Retinal pigment epithelial cell (primary cell): ENCODE results near the gene SLC2A8.

Experiments
- DNase-seq: peaks from one replicate; pipeline ENCODE4 v3.0.0-alpha.2; 2010; ENCODE audit warnings: low read depth
- H3K4me3 ChIP-seq: 2 replicates; pipeline ENCODE4 v1.5.1; 2011; ENCODE audit warnings: mild to moderate bottlenecking, low read length, control low read depth, moderate library complexity
- TF ChIP-seq, protein P1 (sequence below): conservative IDR thresholded peaks from 2 replicates; pipeline ENCODE4 v1.5.1; 2011; ENCODE audit warnings: low read depth, low read length, control low read depth, inconsistent platforms

SLC2A8 gene

DNA sequence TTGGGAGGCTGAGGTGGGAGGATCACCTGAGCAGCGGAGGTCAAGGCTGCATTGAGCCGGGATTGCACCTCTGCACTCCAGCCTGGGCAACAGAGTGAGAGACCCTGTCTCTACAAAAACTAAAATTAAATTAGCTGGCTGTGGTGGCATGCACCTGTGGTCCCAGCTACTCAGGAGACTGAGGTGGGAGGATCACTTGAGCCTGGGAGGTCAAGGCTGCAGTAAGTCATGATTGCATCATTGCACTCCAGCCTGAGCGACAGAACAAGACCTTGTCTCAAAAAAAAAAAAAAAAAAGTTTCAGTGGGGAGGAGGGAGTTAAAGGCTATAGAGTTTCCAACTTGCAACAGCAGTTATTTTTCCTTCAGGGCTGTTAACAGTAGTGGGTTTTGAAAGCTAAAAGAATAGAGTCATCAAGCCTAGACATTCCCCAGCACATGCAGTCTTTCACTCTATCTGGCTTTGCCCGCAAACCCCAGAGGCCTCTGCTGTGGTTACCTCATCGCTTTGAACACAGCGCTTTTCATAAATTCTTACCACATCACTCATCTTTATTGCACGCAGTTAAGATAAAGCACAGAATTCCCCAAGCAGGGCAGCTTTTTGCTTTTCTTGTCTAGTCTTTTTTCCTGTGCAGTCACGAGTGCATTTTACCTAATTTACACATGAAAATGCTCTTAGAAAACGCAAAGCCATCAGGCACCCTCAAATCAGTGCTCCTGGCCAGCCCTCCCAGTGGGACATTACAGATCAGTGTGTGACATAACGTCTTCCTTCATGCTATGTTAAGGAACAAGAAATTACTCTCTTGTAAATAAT, 8.7 kb upstream of the SLC2A8 start:
- peak; percentile 55 for DNase-seq
- H3K4me3 ChIP-seq, result no peak overlapping the region
- TF ChIP-seq, protein P1, sequence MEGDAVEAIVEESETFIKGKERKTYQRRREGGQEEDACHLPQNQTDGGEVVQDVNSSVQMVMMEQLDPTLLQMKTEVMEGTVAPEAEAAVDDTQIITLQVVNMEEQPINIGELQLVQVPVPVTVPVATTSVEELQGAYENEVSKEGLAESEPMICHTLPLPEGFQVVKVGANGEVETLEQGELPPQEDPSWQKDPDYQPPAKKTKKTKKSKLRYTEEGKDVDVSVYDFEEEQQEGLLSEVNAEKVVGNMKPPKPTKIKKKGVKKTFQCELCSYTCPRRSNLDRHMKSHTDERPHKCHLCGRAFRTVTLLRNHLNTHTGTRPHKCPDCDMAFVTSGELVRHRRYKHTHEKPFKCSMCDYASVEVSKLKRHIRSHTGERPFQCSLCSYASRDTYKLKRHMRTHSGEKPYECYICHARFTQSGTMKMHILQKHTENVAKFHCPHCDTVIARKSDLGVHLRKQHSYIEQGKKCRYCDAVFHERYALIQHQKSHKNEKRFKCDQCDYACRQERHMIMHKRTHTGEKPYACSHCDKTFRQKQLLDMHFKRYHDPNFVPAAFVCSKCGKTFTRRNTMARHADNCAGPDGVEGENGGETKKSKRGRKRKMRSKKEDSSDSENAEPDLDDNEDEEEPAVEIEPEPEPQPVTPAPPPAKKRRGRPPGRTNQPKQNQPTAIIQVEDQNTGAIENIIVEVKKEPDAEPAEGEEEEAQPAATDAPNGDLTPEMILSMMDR, result no peak

DNA sequence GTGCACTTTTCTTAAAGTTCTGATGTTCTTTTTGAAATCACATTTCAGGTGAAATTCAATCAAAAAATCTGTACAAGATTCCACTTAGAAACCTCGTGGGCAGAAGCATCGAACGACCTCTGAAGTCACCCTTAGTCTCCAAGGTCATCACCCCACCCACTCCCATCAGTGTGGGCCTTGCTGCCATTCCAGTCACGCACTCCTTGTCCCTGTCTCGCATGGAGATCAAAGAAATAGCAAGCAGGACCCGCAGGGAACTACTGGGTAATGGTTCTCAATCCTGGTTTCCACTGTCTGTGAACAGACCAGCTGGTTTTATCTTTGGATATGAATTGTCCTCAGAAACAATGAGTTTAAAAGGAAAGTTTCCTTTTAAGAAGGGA, 8.1 kb upstream of the SLC2A8 start:
- H3K4me3 ChIP-seq, result no peak overlapping the region
- DNase-seq, result no peak
- TF ChIP-seq, protein P1, result no peak

DNA sequence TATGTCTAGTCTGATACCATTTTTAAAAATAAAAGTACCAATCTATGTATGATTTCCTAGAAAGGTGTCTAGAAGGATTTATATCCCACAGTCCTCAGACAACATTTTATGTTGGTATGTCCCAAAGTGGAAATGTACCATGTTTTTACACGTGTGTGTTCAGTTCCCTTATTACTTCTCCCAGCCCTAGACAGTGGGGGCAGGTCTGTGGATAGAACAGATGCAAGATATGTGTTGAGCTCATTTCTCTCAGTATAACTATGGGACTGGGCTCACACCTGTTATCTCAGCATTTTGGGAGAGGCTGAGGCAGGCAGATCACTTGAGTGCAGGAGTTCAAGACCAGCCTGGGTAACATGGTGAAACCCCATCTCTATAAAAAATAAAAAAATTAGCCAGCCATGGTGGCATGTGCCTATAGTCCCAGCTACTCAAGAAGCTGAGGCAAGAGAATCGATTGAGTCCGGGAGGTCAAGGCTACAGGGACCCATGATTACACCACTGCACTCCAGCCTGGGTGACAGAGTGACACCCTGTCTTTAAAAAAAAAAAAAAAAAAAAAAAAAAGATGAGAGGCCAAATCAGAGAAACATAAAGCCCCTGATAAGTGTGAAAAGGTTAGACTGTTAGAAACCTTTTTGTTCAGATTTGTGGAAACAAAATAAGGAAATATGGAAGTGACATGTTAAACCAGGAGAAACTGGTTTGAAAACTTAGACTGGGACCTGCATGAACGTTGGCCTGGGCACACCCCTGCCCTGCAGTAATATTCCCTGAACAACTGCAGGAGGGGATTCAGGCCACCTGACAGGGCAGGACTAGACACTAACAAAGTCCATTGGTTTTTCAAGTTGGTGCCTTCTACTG, 7.4 kb upstream of the SLC2A8 start:
- TF ChIP-seq, protein P1, result no peak

DNA sequence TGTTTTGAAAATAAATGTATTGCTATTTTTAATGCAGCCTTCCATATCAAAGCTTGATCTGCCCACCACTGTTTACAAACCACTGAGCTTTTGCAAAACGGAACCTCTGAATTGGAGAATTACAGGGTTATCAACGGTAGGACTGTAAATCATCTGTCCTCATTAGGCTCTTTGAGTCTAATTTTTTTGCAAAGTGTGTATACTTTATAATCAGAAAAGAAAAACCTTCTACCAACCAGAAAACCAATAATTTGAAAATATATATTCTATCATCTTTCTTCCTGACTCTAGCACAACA, 6.8 kb upstream of the SLC2A8 start:
- H3K4me3 ChIP-seq, result no peak overlapping the region
- no peak for DNase-seq
- TF ChIP-seq, protein P1, result no peak

More for the DNA sequence above, 7.4 kb upstream of the SLC2A8 start:
- no peak for DNase-seq
- H3K4me3 ChIP-seq, result no peak overlapping the region

- no peak overlapping the region for H3K4me3 ChIP-seq
- TF ChIP-seq, protein P1, result no peak
- no peak for DNase-seq
Observed at GRCh38 chr9:127390563-127390962, 6.4 kb upstream of the SLC2A8 start.

- TF ChIP-seq, protein P1, result no peak
- no peak for DNase-seq
- H3K4me3 ChIP-seq, result no peak overlapping the region
Observed at GRCh38 chr9:127392166-127392565, 4.8 kb upstream of the SLC2A8 start.
